Renal pelvis (tissue), 4 donors: ENCODE measurements around the gene INPP4A. TPM values are rescaled to one million over a fixed set of nuclear protein-coding genes. Genes with fewer than 3 reads are reported as not detected.

Experiments
- DNase-seq: peaks from one replicate; pipeline ENCODE4 v3.0.0-alpha.2; 2013
- polyA plus RNA-seq, 3 donors: library from polyadenylated mRNA; unstranded; fragments of 120-200 nt; gene quantifications; one replicate each; pipeline ENCODE4 v1.2.1, GENCODE V29; 2013; ENCODE audit not compliant: insufficient read length in 3 of 3

Gene INPP4A
- polyA plus RNA-seq, 3 donors, result 21.1 to 24.5 (median 22.9) TPM

- no peak for DNase-seq
Observed at GRCh38 chr2:98489971-98490962, 45.6 kb downstream of the INPP4A start.

GRCh38 chr2:98492441-98492840 is 47.8 kb downstream of the INPP4A start:
- no peak for DNase-seq

- DNase-seq, result no peak
Observed at GRCh38 chr2:98494699-98495098, 50.0 kb downstream of the INPP4A start.

GRCh38 chr2:98496750-98497493 is 52.3 kb downstream of the INPP4A start:
- DNase-seq, result no peak

- no peak for DNase-seq
Observed at GRCh38 chr2:98498703-98499440, 54.2 kb downstream of the INPP4A start.

GRCh38 chr2:98500561-98500960 is 55.9 kb downstream of the INPP4A start:
- DNase-seq, result no peak

- DNase-seq, result no peak
Observed at GRCh38 chr2:98501223-98501622, 56.6 kb downstream of the INPP4A start.

- no peak for DNase-seq
Observed at GRCh38 chr2:98501876-98502275, 57.2 kb downstream of the INPP4A start.

- no peak for DNase-seq
Observed at GRCh38 chr2:98502556-98503335, 58.1 kb downstream of the INPP4A start.

GRCh38 chr2:98503481-98504105 is 58.9 kb downstream of the INPP4A start:
- no peak for DNase-seq

GRCh38 chr2:98504381-98505109 is 59.9 kb downstream of the INPP4A start:
- DNase-seq, result no peak

GRCh38 chr2:98505311-98505808 is 60.7 kb downstream of the INPP4A start:
- no peak for DNase-seq

GRCh38 chr2:98505971-98506664 is 61.5 kb downstream of the INPP4A start:
- DNase-seq, result no peak

GRCh38 chr2:98506881-98507280 is 62.2 kb downstream of the INPP4A start:
- no peak for DNase-seq

GRCh38 chr2:98507461-98507860 is 62.8 kb downstream of the INPP4A start:
- no peak for DNase-seq

- no peak for DNase-seq
Observed at GRCh38 chr2:98507891-98508708, 63.4 kb downstream of the INPP4A start.

GRCh38 chr2:98508709-98509066 is 64.0 kb downstream of the INPP4A start:
- DNase-seq, result no peak

GRCh38 chr2:98509542-98510321 is 65.1 kb downstream of the INPP4A start:
- DNase-seq, result no peak
